Measurements from ENCODE around the gene RPL5. TPM values are rescaled to one million over a fixed set of nuclear protein-coding genes. Genes with fewer than 3 reads are reported as not detected.

The RPL5 gene
- total RNA-seq, 1 donor from 2014 or later = 1,100 TPM

Other genes with a start within 250 kb of the RPL5 start
- gene EVI5, start 46.9 kb upstream of the RPL5 start, total RNA-seq = 16.8 and 19.4 TPM in 2 replicates
- gene DIPK1A, start 129.4 kb downstream of the RPL5 start, total RNA-seq = 0.13 and 0.76 TPM in 2 replicates
- 26.1 and 33.9 TPM in 2 replicates for gene MTF2, start 247.2 kb downstream of the RPL5 start, total RNA-seq